ENCODE data around the gene ADORA2B. TPM values are rescaled to one million over a fixed set of nuclear protein-coding genes. Genes with fewer than 3 reads are reported as not detected.
"Not testable (repeated sequence)": the region's sequence is repeated elsewhere in the genome, so short reads cannot be mapped to it uniquely, and the experiment has no call there.

Gene ADORA2B
- total RNA-seq, 1 experiment from 2014 or later = 1.5 TPM

DNA sequence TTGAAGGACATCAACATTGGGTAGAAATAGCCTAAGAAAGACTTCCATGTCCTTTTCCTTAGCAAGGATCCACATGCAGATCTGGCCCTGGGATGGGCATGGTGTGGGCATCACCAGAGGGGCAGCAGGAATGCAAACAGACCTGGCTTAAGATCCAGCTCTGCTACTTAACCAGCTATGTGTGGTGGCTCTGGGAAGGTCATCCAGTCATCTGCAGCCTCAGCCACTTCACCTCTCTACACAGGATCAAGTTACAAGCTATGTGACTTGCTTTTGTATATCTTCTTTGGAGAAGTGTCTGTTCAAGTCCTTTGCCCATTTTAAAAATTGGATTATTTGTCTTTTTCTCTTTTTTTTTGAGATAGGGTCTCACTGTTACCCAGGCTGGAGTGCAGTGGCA, 13.5 kb upstream of the ADORA2B start:
- TF ChIP-seq, protein P1, sequence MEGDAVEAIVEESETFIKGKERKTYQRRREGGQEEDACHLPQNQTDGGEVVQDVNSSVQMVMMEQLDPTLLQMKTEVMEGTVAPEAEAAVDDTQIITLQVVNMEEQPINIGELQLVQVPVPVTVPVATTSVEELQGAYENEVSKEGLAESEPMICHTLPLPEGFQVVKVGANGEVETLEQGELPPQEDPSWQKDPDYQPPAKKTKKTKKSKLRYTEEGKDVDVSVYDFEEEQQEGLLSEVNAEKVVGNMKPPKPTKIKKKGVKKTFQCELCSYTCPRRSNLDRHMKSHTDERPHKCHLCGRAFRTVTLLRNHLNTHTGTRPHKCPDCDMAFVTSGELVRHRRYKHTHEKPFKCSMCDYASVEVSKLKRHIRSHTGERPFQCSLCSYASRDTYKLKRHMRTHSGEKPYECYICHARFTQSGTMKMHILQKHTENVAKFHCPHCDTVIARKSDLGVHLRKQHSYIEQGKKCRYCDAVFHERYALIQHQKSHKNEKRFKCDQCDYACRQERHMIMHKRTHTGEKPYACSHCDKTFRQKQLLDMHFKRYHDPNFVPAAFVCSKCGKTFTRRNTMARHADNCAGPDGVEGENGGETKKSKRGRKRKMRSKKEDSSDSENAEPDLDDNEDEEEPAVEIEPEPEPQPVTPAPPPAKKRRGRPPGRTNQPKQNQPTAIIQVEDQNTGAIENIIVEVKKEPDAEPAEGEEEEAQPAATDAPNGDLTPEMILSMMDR (IDR thresholded peaks at IDR 0.05; ENCODE audit: insufficient read depth in 1 of 2, low read depth in 1 of 2, low read length in 1 of 2, severe bottlenecking in 1 of 2, unreplicated experiment in 1 of 2) = no peak
- CTCF ChIA-PET = no interaction called here
- Histone ChIP-seq H3K36me3 (ENCODE audit: control insufficient read depth, insufficient read depth, low read length) (no peaks in the 10 kb centered on the region), H3K27me3 (replicated peaks; ENCODE audit: control insufficient read depth, insufficient read depth, low read length) (no peaks in the 10 kb centered on the region), H3K9me3 (no peaks in the 10 kb centered on the region), H3K4me1 (no peaks in the 10 kb centered on the region), H3K4me3 (ENCODE audit: low read depth, low read length) (no peak overlapping the region)
- H3K36me3 Mint-ChIP-seq (ENCODE audit: insufficient read depth, unreplicated experiment) = no peaks in the 10 kb centered on the region
- H3K4me3 Mint-ChIP-seq (ENCODE audit: unreplicated experiment) = no peak overlapping the region
- POLR2A ChIA-PET = no interaction called here
- no peaks in the 10 kb centered on the region for H3K9me3 Mint-ChIP-seq (ENCODE audit: unreplicated experiment)
- H3K27ac Mint-ChIP-seq (ENCODE audit: unreplicated experiment) = no peak overlapping the region
- DNase-seq = no peak
- H3K27me3 Mint-ChIP-seq (ENCODE audit: insufficient read depth, unreplicated experiment) = peaks cover 2% of the 10 kb centered on the region
- no TSS peak for BruUV-seq (replicated peaks)
- no peaks in the 10 kb centered on the region for H3K4me1 Mint-ChIP-seq (ENCODE audit: low read depth, unreplicated experiment)
- intact Hi-C loops (cut with micrococcal nuclease; ENCODE audit: unreplicated experiment) = no loop called here

DNA sequence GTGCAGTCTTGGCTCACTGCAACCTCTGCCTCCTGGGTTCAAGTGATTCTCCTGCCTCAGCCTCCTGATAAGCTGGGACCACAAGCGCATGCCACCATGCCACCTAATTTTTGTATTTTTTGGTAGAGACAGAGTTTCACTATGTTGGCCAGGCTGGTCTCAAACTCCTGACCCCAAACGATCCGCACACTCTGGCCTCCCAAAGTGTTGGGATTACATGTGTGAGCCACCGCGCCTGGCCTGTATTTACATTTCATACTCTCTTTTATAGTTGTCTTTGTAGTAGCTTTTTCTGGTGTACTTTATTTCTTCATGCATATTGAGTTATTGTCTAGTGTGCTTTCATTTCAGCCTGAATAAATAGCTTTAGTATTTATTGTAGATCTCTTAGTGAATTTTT, 10.1 kb upstream of the ADORA2B start:
- no peaks in the 10 kb centered on the region for H3K36me3 ChIP-seq (ENCODE audit: control insufficient read depth, insufficient read depth, low read length)
- no peak overlapping the region for H3K4me3 ChIP-seq (ENCODE audit: low read depth, low read length)
- CTCF ChIA-PET = no interaction called here
- no peaks in the 10 kb centered on the region for H3K36me3 Mint-ChIP-seq (ENCODE audit: insufficient read depth, unreplicated experiment)
- H3K4me1 Mint-ChIP-seq (ENCODE audit: low read depth, unreplicated experiment) = no peaks in the 10 kb centered on the region
- POLR2A ChIA-PET = no interaction called here
- H3K27ac Mint-ChIP-seq (ENCODE audit: unreplicated experiment) = no peak overlapping the region
- BruUV-seq (replicated peaks) = no TSS peak
- intact Hi-C loops (cut with micrococcal nuclease; ENCODE audit: unreplicated experiment) = no loop called here
- DNase-seq = no peak
- H3K4me3 Mint-ChIP-seq (ENCODE audit: unreplicated experiment) = no peak overlapping the region
- TF ChIP-seq, protein P1 (IDR thresholded peaks at IDR 0.05; ENCODE audit: insufficient read depth in 1 of 2, low read depth in 1 of 2, low read length in 1 of 2, severe bottlenecking in 1 of 2, unreplicated experiment in 1 of 2) = no peak
- H3K9me3 ChIP-seq = no peaks in the 10 kb centered on the region
- no peaks in the 10 kb centered on the region for H3K27me3 Mint-ChIP-seq (ENCODE audit: insufficient read depth, unreplicated experiment)
- H3K9me3 Mint-ChIP-seq (ENCODE audit: unreplicated experiment) = no peaks in the 10 kb centered on the region
- no peaks in the 10 kb centered on the region for H3K27me3 ChIP-seq (replicated peaks; ENCODE audit: control insufficient read depth, insufficient read depth, low read length)
- H3K4me1 ChIP-seq = no peaks in the 10 kb centered on the region

DNA sequence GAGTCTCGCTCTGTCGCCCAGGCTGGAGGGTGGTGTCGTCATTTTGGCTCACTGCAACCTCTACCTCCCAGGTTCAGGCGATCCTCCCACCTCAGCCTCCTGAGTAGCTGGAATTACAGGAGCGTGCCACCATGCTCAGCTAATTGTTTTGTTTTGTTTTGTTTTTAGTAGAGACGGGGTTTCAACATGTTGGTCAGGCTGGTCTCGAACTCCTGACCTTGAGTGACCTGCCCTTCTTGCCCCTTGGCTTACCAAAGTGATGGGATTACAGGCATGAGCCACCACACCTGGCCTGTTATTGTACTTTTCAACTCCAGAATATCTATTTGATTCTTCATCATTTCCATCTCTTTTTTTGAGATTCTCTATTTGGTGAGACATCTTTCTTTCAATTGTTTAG, 9.0 kb upstream of the ADORA2B start:
- H3K36me3 ChIP-seq (ENCODE audit: control insufficient read depth, insufficient read depth, low read length) = no peaks in the 10 kb centered on the region
- H3K27me3 ChIP-seq (replicated peaks; ENCODE audit: control insufficient read depth, insufficient read depth, low read length) = no peaks in the 10 kb centered on the region
- H3K36me3 Mint-ChIP-seq (ENCODE audit: insufficient read depth, unreplicated experiment) = no peaks in the 10 kb centered on the region
- H3K4me1 ChIP-seq = no peaks in the 10 kb centered on the region
- ChIA-PET POLR2A (no interaction called here), CTCF (no interaction called here)
- H3K27me3 Mint-ChIP-seq (ENCODE audit: insufficient read depth, unreplicated experiment) = no peaks in the 10 kb centered on the region
- H3K9me3 ChIP-seq = no peaks in the 10 kb centered on the region
- BruUV-seq (replicated peaks) = no TSS peak
- no peak for DNase-seq
- H3K4me3 Mint-ChIP-seq (ENCODE audit: unreplicated experiment) = no peak overlapping the region
- TF ChIP-seq, protein P1 (IDR thresholded peaks at IDR 0.05; ENCODE audit: insufficient read depth in 1 of 2, low read depth in 1 of 2, low read length in 1 of 2, severe bottlenecking in 1 of 2, unreplicated experiment in 1 of 2) = no peak
- no peaks in the 10 kb centered on the region for H3K4me1 Mint-ChIP-seq (ENCODE audit: low read depth, unreplicated experiment)
- no peak overlapping the region for H3K27ac Mint-ChIP-seq (ENCODE audit: unreplicated experiment)
- no peak overlapping the region for H3K4me3 ChIP-seq (ENCODE audit: low read depth, low read length)
- intact Hi-C loops (cut with micrococcal nuclease; ENCODE audit: unreplicated experiment) = no loop called here
- H3K9me3 Mint-ChIP-seq (ENCODE audit: unreplicated experiment) = no peaks in the 10 kb centered on the region

DNA sequence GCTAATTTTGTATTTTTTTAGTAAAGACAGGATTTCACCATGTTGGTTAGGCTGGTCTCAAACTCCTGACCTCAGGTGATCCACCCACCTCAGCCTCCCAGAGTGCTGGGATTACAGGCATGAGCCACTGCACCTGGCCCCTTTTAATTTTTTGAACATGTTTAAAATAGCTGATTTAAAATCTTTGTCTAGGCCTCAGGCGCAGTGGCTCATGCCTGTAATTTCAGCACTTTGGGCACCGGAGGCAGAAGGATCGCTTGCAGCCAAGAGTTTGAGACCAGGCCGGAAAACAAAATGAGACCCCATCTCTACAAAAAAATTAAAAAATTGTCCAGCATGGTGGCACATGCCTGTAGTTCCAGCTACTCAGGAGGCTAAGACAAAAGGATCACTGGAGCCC, 8.4 kb upstream of the ADORA2B start:
- intact Hi-C loops (cut with micrococcal nuclease; ENCODE audit: unreplicated experiment); CTCF ChIA-PET; H3K36me3 ChIP-seq (ENCODE audit: control insufficient read depth, insufficient read depth, low read length); DNase-seq; H3K27me3 ChIP-seq (replicated peaks; ENCODE audit: control insufficient read depth, insufficient read depth, low read length); H3K4me1 Mint-ChIP-seq (ENCODE audit: low read depth, unreplicated experiment); H3K9me3 Mint-ChIP-seq (ENCODE audit: unreplicated experiment); H3K4me3 ChIP-seq (ENCODE audit: low read depth, low read length); H3K27me3 Mint-ChIP-seq (ENCODE audit: insufficient read depth, unreplicated experiment); H3K4me1 ChIP-seq; POLR2A ChIA-PET; H3K4me3 Mint-ChIP-seq (ENCODE audit: unreplicated experiment); BruUV-seq (replicated peaks); H3K9me3 ChIP-seq; H3K27ac Mint-ChIP-seq (ENCODE audit: unreplicated experiment); H3K36me3 Mint-ChIP-seq (ENCODE audit: insufficient read depth, unreplicated experiment): not testable (repeated sequence)
